Thyroid gland (tissue), 4 donors: ENCODE data around the gene ELAVL2.

Experiments
- CTCF ChIP-seq, 6 experiments: fragments of 200-600 bp in 3 of 6; fragments of 450-650 bp in 3 of 6; sonication (generic) in 3 of 6; IDR thresholded peaks; one replicate each; pipeline ENCODE4 v1.5.1; 2016 to 2019; ENCODE audit warnings: antibody characterized with exemption in 6 of 6, mild to moderate bottlenecking in 2 of 6, inconsistent platforms in 1 of 6, moderate library complexity in 1 of 6
- POLR2A ChIP-seq, 2 donors: fragments of 450-650 bp; IDR thresholded peaks; one replicate each; pipeline ENCODE4 v1.6.1; 2017; ENCODE audit warnings: antibody characterized with exemption in 2 of 2, mild to moderate bottlenecking in 2 of 2, moderate library complexity in 1 of 2

- no peak for TF ChIP-seq CTCF (IDR thresholded peaks at IDR 0.05)
- no peak for TF ChIP-seq POLR2A (IDR thresholded peaks at IDR 0.05)
Observed at GRCh38 chr9:23772385-23772783, 53.7 kb downstream of the ELAVL2 start.
